UCSD-AML1 (cell line): ENCODE data around the gene CENPU.
A peak's percentile ranks its signal among the peaks of the same experiment; 100 is the strongest.
"Not testable (repeated sequence)": the region's sequence is repeated elsewhere in the genome, so short reads cannot be mapped to it uniquely, and the experiment has no call there.

Source experiments
- DNase-seq: peaks from one replicate; lab custom pipeline; 2025; ENCODE audit not compliant: unreplicated experiment; lab: John Stamatoyannopoulos, UW

The CENPU gene, protein sequence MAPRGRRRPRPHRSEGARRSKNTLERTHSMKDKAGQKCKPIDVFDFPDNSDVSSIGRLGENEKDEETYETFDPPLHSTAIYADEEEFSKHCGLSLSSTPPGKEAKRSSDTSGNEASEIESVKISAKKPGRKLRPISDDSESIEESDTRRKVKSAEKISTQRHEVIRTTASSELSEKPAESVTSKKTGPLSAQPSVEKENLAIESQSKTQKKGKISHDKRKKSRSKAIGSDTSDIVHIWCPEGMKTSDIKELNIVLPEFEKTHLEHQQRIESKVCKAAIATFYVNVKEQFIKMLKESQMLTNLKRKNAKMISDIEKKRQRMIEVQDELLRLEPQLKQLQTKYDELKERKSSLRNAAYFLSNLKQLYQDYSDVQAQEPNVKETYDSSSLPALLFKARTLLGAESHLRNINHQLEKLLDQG

DNA sequence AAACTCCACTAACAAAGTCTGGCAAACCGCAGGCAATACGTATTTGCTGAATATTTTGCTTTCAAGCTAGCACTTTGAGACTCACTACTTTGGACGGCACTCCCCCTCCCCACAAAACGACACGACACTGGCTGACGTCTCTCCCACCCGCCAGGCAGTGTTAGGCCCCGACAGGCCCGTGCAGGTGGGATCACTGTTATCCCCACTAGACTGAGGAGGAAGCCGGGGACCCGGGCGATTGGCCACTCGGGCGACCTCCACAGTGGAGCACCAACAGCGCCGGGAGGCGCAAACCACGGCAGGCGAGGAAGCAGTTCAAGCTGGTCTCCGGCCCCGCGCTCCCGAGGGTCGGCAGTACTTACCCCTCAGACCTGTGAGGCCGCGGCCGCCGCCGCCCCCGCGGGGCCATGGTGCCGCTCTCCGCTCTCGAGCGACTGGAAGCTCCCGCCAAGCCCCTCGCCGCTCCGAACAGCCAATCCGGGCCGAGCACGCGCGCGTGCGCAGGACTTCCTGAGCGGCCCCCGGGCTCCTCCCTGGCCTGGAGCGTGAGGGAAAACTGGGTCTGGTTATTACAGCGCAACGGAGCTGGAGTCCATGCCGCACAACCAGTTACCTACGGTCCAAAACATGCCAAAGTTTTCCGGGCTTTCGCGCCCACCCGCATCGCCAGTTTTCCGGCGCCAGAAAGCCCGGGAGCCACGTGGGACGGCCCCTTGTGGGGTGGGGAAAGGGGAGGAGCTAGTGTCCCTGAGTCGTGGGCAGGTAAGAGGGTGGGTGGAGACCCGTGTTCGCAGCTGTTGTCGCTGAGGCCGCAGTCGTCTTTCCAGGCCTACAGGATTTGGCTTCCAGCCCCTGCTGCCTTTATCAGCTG, at the start of gene CENPU:
Gene CENPU, minus strand, starts transcription at position 443 of the 871 bp plus-strand sequence. Its CDS starts 34 bp downstream, at position 409.
- peak; percentile 98 for DNase-seq

DNA sequence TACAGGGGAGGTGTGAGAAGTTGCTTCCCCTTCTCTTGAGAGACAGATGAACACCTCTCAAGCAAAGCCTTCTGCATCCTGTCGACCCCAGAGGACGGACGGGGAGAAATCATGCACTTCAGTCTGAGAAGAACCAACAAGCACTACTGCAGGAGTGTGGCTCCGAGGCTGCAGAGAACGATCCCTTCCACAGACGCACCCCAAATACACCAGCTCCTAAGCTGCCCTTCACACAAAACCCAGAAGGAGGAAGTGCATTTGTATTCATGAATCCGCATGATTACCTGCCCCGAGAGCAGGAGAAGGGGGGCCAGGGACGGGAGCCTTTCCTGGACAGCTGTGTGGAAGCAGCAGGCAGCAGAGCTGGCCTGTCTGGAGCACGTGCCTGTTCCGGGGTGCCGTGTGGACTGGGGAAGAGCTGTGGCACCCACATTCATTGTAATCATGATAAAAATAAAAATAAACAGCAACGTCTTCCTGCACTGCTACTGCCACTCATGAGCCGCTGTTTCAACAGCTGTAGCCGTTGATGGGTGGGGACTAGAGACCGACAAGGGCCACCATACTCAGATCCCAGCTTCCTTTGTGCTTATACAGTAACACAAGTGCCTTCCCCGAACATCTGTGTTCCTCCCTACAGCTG, 49.0 kb upstream of the CENPU start:
- DNase-seq = no peak

DNA sequence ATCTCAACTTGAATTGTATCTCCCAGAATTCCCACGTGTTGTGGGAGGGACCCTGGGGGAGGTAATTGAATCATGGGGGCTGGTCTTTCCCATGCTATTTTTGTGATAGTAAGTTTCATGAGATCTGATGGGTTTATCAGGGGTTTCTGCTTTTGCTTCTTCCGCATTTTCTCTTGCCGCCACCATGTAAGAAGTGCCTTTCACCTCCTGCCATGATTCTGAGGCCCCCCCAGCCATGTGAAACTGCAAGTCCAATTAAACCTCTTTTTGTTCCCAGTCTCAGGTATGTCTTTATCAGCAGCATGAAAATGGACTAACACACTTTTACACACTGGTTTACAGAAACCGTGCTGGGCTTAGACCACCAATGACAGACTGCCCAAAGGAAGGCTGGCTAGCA, 45.3 kb upstream of the CENPU start:
- DNase-seq = not testable (repeated sequence)

DNA sequence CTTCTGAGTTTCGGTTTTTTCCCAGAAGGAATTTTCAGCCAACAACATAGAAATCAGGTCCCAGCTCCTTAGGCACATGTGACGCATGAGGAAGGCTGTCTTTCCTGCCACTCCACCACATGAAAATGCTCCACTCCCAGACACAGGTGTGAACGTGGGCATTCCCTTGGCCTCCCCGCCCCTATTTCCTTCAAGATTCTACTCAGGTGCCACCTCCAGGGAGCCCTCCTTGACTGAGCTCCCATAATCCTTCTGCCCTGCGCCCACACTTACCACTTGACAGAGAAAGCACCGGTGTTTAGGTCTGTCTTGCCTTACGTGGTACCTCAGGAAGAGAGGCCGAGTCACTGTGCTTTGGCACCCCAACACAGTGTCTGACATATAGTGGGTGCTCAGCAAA, 44.4 kb upstream of the CENPU start:
- DNase-seq = no peak

DNA sequence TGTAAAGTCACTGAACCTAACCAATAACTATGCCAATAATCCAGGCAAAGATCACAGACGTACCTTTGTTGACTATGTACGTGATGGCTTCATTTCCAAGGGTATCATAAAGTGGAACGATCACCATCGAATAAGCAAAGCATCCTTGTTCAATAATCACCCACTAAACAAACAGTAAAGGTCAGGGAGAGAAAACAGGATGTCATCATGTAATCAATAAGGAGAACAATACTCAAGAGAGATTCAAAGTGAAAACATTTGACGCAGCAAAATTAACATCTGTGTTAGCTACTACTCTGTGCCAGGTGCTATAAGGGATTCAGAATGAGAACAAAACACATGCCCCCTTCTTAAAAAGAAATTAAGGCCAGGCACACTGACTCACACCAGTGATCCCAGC, 42.9 kb upstream of the CENPU start:
- DNase-seq = no peak

DNA sequence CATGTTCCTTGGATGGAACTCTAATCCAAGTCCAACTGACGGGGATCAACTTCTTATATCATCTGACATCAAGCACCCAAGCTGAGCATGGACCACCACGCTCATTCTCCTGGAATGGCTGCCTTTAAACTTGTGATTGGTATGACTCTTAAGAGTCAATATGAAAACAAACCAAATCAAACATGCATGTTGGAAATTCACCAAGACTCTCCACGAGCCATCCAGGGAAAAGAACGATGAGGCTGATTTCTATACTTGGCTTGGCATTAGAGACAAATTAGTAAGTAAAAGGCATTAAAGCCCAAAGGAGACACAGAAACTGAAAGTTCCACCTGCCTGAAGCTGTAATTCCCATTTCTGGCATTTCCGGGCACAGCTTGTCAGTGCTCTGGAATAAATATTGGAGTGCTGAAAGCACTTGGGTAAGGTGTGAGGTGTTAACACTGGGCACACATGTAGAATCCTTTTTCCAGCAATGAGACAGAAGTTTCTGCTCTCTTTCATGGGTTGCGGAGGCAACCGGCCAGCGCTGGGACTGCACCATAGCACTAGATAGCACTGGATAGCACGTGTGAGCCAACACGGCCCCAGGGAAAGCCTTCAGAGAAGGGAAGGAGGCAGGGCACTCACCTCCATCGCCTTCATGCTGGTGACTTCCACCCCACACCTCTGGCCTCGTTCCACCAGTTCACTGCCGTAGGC, 42.1 kb upstream of the CENPU start:
- DNase-seq = no peak

DNA sequence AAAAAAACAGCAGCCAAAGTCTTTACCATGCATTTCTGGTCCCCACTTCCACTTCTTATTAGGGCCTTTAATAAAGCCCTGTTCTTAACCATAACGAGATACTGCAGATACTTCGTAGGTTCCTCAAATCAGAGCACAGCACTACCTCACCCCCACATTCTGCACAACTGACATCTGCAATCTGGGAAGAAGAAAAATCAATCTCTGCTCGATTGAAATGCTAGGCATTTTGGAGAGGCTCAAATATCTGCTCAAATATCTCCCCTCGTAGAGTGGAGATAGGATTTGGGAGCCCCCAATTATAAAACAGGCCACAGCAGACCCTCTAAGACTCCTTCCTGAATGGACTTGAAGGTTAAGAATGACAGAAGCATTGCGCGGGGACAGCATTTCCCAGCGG, 40.3 kb upstream of the CENPU start:
- DNase-seq = no peak

DNA sequence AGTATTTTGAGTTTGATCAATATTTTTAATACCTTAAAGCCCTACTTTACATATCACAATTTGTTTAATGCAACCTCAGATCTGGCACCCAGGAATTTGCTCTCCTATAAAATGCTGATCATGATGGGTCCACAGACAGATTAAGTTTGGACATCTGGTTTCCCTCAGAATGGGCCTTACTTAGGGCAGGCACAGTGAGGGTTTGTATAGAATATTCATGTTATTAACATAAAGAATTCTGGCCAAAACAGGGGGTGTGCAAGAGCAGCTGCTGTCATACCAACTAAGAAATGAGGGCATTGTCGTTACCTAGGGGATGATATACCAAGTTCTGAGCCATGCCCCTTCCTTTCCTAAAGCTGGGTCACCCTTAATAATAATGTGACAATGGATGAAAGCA, 37.5 kb upstream of the CENPU start:
- DNase-seq = no peak

DNA sequence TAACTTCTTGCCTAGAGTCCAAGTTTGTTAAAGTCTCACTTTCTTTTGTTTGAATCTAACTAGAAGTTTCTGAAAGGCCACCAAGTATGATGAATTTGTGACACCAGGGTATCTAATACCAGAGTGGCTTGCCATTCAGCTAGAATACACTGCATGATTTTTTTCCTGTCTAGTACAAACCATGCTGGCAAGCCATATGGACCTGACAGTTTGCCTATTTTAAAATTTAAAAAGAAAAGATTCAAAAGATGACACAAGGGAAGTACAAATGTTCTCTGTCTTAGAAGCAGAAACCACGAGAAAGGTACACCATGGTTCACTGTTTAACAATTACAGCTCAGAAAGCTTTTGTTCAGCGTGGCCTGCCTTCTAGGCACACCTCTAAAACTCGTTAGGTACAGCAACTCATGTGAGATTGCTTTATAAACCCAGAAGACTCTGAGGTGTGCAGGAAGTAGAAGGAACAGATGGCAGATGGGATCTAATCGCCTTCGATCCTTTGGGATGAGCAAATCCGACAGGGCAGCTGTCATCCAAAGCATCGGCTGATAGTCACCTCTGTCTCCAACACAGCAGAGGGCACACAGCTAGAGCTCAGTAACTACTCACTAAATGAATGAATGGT, 35.4 kb upstream of the CENPU start:
- DNase-seq = no peak

DNA sequence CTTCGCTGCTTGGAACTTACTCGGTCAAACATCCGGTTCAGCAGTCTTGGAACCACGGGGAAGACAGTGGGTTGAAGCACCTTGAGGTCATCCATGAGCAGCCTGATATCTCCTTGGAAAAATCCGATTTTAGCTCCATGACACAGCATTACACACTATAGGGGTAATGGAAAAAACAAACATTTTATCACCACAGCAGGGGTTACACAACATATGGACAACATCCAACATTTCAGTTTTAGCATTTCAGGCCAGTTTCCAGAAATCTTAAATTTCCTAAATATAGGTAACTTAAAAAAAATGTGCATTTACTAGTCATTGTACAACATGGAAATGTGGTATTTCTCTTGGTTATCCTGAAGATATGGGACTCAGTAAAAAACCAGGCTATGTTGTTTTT, 34.4 kb upstream of the CENPU start:
- DNase-seq = no peak

DNA sequence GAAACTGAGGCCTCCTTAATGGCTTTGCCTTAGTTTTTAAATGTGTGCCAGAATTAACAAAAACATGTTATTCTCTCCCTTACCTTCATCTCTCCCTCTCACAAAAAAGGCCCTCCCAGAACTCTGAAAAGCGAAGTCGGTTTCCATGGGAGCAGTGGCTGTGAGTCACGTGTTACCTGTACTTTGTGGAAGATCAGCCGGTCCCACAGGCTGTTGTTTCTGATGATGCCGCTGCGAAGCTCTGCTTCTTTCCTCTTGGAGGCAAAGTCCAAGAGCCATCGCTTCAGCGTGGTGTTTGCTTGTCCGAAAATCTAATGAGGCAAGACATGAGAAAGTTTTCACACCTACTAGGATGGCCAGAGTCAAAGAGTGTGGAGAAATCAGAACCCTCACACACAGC, 32.5 kb upstream of the CENPU start:
- DNase-seq = no peak

DNA sequence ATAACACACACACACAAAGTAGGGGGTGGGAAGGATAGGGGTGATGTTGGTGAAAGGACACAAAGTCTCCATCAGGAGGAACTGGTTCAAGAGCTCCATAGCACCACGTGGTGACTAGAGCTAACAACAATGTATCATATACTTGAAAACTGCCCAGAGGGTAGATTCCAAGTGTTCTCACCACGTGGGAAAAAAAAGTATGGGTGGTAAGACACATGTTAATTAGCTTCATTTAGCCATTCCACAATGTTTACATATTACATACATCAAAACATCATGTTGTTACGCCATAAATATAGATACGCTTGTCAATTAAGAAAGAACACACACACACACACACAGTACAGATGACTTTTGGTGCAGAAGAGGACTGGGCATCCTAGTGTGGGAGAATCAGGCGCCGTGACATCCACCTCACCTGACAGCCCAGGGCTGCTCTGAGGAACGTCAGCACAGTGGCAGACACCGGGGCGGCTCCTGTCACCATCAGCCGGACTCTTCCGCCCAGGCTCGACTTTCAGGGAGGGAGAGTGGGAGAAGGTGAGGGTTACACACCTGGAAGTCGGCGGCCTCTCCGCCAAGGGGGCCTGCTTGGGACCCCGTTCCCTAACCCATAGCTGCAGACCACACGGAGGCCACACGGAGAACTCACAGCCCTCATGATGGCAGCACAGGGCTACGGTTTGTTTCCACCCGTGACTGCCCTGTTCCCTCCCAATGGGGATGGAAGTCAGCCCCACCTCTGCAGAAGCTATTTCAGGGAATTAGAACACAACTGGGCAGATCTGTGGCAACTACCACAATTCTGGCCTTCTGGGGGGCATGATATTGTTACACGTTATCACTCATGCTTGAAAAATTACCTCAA, 31.8 kb upstream of the CENPU start:
- DNase-seq = no peak

DNA sequence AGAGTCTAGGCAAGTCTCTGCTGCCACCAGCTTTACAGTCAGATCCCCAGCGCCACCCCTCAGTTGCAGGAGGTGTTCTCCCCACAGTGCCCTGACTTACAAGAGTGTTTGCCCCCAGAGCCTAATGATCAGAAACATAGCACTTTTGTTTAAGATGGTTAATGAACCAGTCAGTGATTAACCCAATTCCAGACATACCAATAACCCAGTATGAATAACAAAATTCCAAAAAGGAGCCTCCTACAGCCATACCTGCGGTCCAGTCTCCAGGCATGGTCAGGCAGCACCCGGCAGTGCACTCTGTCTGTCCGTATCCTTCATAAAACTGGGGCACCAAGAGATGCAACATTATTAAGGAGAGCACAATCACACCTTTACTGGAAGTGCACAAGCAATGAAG, 30.7 kb upstream of the CENPU start:
- no peak for DNase-seq

DNA sequence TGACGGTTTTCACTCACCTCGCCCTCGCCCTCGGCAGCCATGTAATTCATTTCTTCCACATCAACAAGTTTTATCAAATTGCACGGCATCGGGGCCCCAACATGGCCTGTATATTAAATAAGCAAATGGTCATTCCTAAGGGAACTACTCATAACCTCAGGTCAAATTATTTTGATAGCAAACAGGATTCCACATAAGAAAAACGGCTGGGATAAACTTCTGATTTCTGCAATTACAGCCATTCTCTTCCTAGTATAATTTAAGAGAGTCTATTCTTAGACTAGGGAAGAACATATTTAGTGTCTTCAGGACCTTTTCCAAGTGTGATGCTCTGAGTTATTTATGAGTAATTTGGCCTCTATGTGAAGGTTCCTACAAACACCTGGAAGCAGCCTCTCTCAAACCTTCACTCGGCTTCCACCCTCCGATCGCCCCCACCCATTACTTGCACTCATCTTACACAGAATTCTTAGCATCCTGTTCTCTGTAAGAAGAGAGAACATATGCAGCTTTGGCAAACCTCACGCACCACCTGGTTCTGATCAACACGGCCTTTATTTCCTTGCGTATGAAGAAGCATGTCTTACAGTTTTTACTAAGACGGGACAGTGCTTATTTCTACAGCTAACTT, 29.4 kb upstream of the CENPU start:
- DNase-seq = no peak

DNA sequence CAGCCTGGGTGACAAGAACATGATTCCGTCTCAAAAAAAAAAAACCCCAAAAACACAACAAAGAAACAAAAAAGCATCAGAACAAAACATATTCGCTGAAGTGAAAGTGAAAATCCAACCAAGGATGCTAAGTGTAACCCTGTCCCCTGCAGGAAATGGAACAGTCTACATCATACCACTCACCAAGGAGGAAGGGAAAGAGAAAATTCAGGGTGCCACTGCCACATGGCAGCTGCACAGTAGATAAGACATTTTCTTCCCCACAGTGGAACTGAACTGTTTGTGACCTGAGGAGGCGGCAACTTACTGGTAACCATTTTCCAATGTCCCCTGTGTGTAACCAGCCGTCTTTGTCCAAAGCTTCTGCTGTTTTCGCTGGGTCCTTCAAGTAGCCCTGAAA, 28.2 kb upstream of the CENPU start:
- peak; percentile 29 for DNase-seq

DNA sequence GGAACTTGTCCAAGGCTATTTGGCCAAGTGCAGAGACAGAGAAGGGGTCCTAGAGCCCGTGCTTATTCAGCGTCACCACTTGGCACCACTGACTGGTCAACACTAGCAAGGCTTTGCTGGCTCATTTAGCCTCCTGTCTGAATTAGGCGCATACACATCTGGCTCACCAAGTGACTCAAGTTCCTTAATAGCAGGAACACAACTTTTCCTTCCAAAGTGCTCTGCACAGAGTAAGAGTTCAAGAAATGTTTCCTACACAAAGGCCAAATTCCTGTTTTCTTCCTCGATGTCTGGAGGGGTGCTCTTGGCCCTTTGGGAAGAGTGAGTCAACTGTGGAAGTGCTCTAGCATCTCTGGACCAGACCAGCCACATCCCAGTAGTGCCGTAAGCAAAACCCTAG, 26.8 kb upstream of the CENPU start:
- DNase-seq = no peak

DNA sequence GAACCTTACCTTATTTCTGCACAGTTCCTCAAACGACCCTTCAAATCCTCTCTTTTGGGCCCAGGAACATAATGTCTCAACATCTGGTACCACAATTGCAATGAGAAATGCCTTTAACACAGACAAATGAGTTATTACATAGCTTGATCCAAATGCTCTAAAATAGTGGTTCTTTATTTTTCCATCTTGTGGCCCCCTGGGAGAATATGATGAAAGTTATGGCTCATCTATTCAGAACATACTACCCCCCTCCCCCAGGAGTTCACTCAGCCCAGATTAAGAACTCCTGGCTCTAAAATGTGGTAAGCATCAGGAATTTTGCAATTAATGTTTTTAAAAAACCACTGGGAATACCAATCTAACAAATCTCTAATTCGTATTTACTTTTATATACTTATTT, 23.9 kb upstream of the CENPU start:
- no peak for DNase-seq

DNA sequence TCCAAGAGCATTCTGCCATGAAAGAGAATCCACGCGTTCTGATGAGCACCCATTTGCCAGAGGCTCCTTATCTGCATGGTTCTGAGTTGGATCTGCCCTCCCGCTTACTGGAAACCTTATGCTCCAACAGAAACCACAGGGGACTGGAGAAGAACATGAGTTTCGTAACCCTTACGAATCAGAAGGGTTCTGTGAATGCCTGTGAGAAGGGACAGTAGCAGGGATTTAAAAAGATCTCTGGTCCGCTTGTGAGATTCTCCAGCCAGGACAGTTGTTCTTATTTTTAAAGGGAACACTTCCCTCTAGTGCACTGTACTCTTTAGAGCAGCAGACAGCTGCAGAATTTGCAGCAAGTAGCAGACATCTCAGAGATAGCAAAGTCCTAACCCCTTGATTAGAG, 22.5 kb upstream of the CENPU start:
- DNase-seq = no peak

DNA sequence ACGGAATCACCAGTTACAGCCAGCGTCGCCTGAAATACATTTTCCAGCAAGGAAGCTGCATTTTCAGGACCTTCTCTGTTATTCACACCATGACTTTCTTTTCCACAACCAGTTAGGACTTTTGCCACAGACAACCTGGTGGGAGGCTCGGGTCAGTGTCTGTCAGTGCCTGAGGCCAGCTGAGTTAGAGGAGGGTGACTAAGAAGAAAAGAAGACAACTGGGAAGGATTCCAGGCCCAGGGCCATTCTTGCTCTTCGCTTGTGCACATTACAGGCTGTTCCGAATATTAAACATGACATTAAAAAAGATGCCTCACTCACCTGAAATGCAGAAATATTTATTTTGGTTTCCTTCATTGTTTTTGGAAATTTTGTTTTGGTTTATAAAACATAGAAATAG, 21.4 kb upstream of the CENPU start:
- no peak for DNase-seq
